Stomach smooth muscle (tissue), 2 donors: ENCODE measurements around the gene UBE2D2.
A peak's percentile ranks its signal among the peaks of the same experiment; 100 is the strongest.
"Not testable (repeated sequence)": the region's sequence is repeated elsewhere in the genome, so short reads cannot be mapped to it uniquely, and the experiment has no call there.

Experiments used
- H3K27ac ChIP-seq: one replicate; pipeline ENCODE4 v1.7.0; 2013; ENCODE audit warnings: mild to moderate bottlenecking, low read length, inconsistent platforms
- H3K27me3 ChIP-seq, 2 donors: one replicate each; pipeline ENCODE4 v1.7.0; 2013; ENCODE audit warnings: low read length in 2 of 2; ENCODE audit not compliant: insufficient read depth in 2 of 2, control insufficient read depth in 1 of 2
- H3K36me3 ChIP-seq, 2 donors: one replicate each; pipeline ENCODE4 v1.7.0; 2013; ENCODE audit warnings: low read length in 2 of 2; ENCODE audit not compliant: control insufficient read depth in 2 of 2, insufficient read depth in 2 of 2
- H3K4me1 ChIP-seq: one replicate; pipeline ENCODE4 v1.7.0; 2013; ENCODE audit warnings: low read length; ENCODE audit not compliant: control insufficient read depth, insufficient read depth
- H3K4me3 ChIP-seq, 2 donors: one replicate each; pipeline ENCODE4 v1.7.0; 2013; ENCODE audit warnings: low read length in 2 of 2
- H3K9ac ChIP-seq, 2 donors: one replicate each; pipeline ENCODE4 v1.7.0; 2013; ENCODE audit warnings: low read length in 2 of 2, mild to moderate bottlenecking in 1 of 2
- H3K9me3 ChIP-seq, 2 donors: one replicate each; pipeline ENCODE4 v1.7.0; 2013; ENCODE audit warnings: low read length in 2 of 2; ENCODE audit not compliant: control insufficient read depth in 2 of 2
- donor health status: healthy.
- donor health status: Pancreatic carcinoma.

Gene UBE2D2

GRCh38 chr5:139569270-139569955 lies 8.3 kb downstream of the UBE2D2 start:
- H3K4me3 ChIP-seq = no peak overlapping the region
- H3K36me3 ChIP-seq = no peaks in the 10 kb centered on the region
- peaks cover 15% of the 10 kb centered on the region for H3K4me1 ChIP-seq
- no peak overlapping the region for H3K9ac ChIP-seq
- H3K27ac ChIP-seq = no peak overlapping the region
- H3K9me3 ChIP-seq = no peaks in the 10 kb centered on the region
- no peaks in the 10 kb centered on the region for H3K27me3 ChIP-seq

DNA sequence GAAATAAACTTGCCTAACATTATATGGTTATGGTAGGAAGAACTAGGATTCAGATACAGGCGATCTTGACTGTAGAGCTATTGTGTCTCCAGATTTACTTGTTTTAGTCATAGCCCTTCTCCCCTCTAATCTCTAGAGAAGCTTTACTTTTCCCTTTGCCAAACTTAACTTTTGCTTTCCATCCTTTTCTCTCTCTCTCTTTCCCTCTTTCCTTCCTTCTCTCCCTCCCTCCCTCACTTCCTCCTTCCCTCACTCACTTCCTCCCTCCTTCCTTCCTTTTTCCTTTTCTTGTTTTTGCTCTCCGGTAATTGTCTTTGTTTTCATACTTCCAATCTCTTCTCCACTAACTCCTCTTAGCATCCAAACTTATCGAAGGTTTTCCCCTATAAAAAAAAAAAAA lies 10.4 kb downstream of the UBE2D2 start:
- H3K27me3 ChIP-seq = no peaks in the 10 kb centered on the region
- no peak overlapping the region for H3K27ac ChIP-seq
- H3K9me3 ChIP-seq = no peaks in the 10 kb centered on the region
- H3K4me3 ChIP-seq = no peak overlapping the region
- H3K36me3 ChIP-seq = no peaks in the 10 kb centered on the region
- peaks cover 6% of the 10 kb centered on the region for H3K4me1 ChIP-seq
- no peak overlapping the region for H3K9ac ChIP-seq

DNA sequence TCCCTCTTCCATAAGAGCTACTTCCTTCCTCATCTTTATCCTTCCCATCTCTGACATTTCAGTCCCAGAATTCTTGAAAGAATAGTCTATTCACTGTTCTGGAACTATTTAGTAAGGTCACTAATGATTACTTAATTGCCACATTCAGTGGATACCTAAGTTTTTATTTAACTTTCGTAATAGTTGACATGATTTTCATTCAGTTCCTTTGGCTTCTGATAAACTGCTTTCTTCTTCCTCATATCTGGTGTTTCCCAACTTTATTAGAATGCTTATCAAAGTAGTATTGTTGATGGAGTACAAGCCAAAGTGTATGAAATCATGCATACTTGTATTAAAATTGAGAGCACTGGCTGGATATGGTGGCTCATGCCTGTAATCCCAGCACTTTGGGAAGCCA lies 10.8 kb downstream of the UBE2D2 start:
- no peak overlapping the region for H3K27ac ChIP-seq
- no peak overlapping the region for H3K9ac ChIP-seq
- no peak overlapping the region for H3K4me3 ChIP-seq
- no peaks in the 10 kb centered on the region for H3K27me3 ChIP-seq
- no peaks in the 10 kb centered on the region for H3K36me3 ChIP-seq
- no peaks in the 10 kb centered on the region for H3K9me3 ChIP-seq
- peaks cover 6% of the 10 kb centered on the region for H3K4me1 ChIP-seq

DNA sequence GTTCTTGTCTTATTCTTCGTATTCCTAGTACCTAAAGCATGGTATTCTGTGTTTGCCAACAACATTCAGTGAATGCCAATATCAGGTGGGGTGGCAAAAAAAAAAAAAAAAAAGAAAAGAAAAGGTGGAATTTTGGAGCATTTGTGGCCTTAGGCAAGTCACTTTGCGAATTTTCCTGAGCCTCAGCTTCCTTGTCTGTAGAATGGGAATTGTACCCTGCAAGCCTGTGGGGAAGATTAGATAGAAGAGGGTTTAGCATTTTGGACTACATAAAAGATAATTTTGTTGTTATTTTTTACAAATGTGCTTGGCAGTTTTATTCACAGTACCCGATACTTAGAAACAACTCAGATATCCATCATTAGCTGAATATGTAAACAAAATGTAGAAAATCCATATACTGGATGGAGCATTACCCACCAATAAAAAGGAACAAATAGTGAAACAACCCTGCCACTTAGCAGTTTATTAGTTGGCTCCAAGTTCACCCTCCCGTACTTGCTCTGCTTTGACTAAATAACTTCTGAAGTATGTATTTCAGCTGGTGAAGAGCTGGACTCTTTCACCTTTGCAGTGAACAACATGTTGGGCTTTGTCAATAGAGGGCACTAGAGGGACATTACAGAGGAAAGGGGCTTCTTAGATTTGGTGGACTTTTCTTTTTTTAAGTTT lies 13.6 kb downstream of the UBE2D2 start:
- no peaks in the 10 kb centered on the region for H3K9me3 ChIP-seq
- no peak overlapping the region for H3K9ac ChIP-seq
- no peak overlapping the region for H3K4me3 ChIP-seq
- peaks cover 13% of the 10 kb centered on the region for H3K4me1 ChIP-seq
- H3K27ac ChIP-seq = no peak overlapping the region
- no peaks in the 10 kb centered on the region for H3K36me3 ChIP-seq
- H3K27me3 ChIP-seq = no peaks in the 10 kb centered on the region

DNA sequence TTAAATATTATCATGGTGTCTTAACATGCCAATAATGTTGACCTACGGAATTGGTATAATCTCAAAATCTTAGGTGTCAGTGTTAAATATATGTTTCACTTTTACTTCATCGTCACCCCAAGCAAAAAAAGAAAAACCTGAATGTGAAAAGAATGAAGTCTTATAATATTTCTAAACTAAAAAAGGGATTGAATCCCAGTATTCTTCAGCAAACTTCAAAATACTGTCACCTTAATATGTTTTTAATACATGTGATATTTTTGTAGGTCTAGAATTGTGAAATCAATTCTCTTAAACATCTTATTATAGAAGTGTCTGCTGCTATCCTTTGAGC lies 14.1 kb downstream of the UBE2D2 start:
- no peaks in the 10 kb centered on the region for H3K27me3 ChIP-seq
- no peaks in the 10 kb centered on the region for H3K9me3 ChIP-seq
- no peak overlapping the region for H3K27ac ChIP-seq
- H3K4me3 ChIP-seq = no peak overlapping the region
- no peaks in the 10 kb centered on the region for H3K36me3 ChIP-seq
- peaks cover 13% of the 10 kb centered on the region for H3K4me1 ChIP-seq
- no peak overlapping the region for H3K9ac ChIP-seq

GRCh38 chr5:139575751-139576150 lies 14.6 kb downstream of the UBE2D2 start:
- Histone ChIP-seq H3K27me3 (no peaks in the 10 kb centered on the region), H3K9me3 (no peaks in the 10 kb centered on the region), H3K36me3 (no peaks in the 10 kb centered on the region), H3K4me1 (peaks cover 13% of the 10 kb centered on the region), H3K4me3 (peak overlapping the region in 1 of 2 donors; percentile 8), H3K27ac (no peak overlapping the region), H3K9ac (no peak overlapping the region)

- no peaks in the 10 kb centered on the region for H3K9me3 ChIP-seq
- H3K27ac ChIP-seq = no peak overlapping the region
- no peak overlapping the region for H3K9ac ChIP-seq
- H3K27me3 ChIP-seq = no peaks in the 10 kb centered on the region
- H3K36me3 ChIP-seq = no peaks in the 10 kb centered on the region
- peaks cover 11% of the 10 kb centered on the region for H3K4me1 ChIP-seq
- peak overlapping the region in 1 of 2 donors; percentile 22 for H3K4me3 ChIP-seq
These were observed 16.7 kb downstream of the UBE2D2 start for GRCh38 chr5:139577689-139578290.

GRCh38 chr5:139578325-139578724 lies 17.2 kb downstream of the UBE2D2 start:
- Histone ChIP-seq H3K27ac (no peak overlapping the region), H3K4me3 (no peak overlapping the region), H3K9me3 (no peaks in the 10 kb centered on the region), H3K4me1 (peaks cover 10% of the 10 kb centered on the region), H3K9ac (no peak overlapping the region), H3K27me3 (no peaks in the 10 kb centered on the region), H3K36me3 (no peaks in the 10 kb centered on the region)

GRCh38 chr5:139582181-139582580 lies 21.0 kb downstream of the UBE2D2 start:
- not testable (repeated sequence) for H3K27ac ChIP-seq, H3K36me3 ChIP-seq, H3K9me3 ChIP-seq, H3K4me3 ChIP-seq, H3K9ac ChIP-seq, H3K27me3 ChIP-seq
- H3K4me1 ChIP-seq = peaks cover 13% of the 10 kb centered on the region

DNA sequence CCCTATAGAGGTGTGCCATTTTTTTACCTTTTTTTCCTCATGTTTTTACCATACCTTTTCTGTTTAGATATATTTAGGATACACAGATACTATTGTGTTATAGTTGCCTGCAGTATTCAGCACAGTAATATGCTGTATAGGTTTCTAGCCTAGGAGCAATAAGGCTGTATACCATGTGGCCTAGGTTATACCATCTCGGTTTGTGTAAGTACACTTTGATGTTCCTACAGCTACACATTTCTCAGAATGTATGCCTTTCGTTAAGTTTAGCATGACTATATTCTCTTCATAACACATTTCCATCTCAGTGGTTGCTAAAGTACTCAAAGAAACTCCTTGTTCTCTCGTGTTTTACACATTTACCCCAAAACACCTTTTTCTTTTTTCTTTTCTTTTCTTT lies 23.0 kb downstream of the UBE2D2 start:
- no peak overlapping the region for H3K4me3 ChIP-seq
- H3K27ac ChIP-seq = no peak overlapping the region
- H3K9me3 ChIP-seq = no peaks in the 10 kb centered on the region
- no peaks in the 10 kb centered on the region for H3K36me3 ChIP-seq
- H3K27me3 ChIP-seq = no peaks in the 10 kb centered on the region
- H3K4me1 ChIP-seq = peaks cover 3% of the 10 kb centered on the region
- H3K9ac ChIP-seq = no peak overlapping the region

GRCh38 chr5:139588116-139588515 lies 27.0 kb downstream of the UBE2D2 start:
- not testable (repeated sequence) for H3K36me3 ChIP-seq, H3K27me3 ChIP-seq, H3K4me1 ChIP-seq, H3K9ac ChIP-seq, H3K4me3 ChIP-seq, H3K9me3 ChIP-seq, H3K27ac ChIP-seq
